Endothelial cell of umbilical vein (primary cell): ENCODE results near the gene CD1E. TPM values are rescaled to one million over a fixed set of nuclear protein-coding genes. Genes with fewer than 3 reads are reported as not detected.

Source experiments
- BruUV-seq: library from RNA; stranded (reverse); fragments of 400-500 nt; replicated peaks from 2 replicates; lab custom pipeline; 2021; lab: Mats Ljungman, UMichigan
- CTCF ChIA-PET: fragments of 300-600, 350-600 bp; sonication (Branson Sonifier 250); formaldehyde crosslinking; loops from one replicate; lab custom pipeline; 2021; ENCODE audit warnings: antibody characterized with exemption, inconsistent platforms; lab: Charles Lee
- POLR2A ChIA-PET: fragments of 300-600, 350-600 bp; sonication (Branson Sonifier 250); formaldehyde crosslinking; loops from one replicate; lab custom pipeline; 2021; ENCODE audit warnings: antibody characterized with exemption, inconsistent platforms; lab: Charles Lee
- DNase-seq: peaks from one replicate; pipeline ENCODE4 v3.0.0-alpha.2; 2011; ENCODE audit warnings: low read depth, low spot score
- FAIRE-seq: peaks from 2 replicates; lab custom pipeline; 2011; peaks lifted over from hg19 to GRCh38; lab: Jason Lieb, UNC
- H2AFZ ChIP-seq: 2 replicates; pipeline ENCODE4 v1.6.0; 2012; ENCODE audit warnings: low read depth, low read length, control low read depth, inconsistent platforms
- H3K27ac ChIP-seq: 2 replicates; pipeline ENCODE4 v1.5.1; 2011; ENCODE audit warnings: low read depth, mild to moderate bottlenecking, control low read depth, low read length, moderate library complexity; ENCODE audit not compliant: insufficient read depth
- H3K27me3 ChIP-seq, 2 experiments: 2 replicates each; pipeline versions ENCODE4 v1.6.0 to v1.6.1; 2011; ENCODE audit warnings: low read length in 2 of 2, mixed read lengths in 1 of 2; ENCODE audit not compliant: control insufficient read depth in 2 of 2, insufficient read depth in 2 of 2
- H3K36me3 ChIP-seq, 2 experiments: 2 replicates in 1 of 2; 3 replicates in 1 of 2; pipeline ENCODE4 v1.5.1; 2011; ENCODE audit warnings: low read length in 2 of 2, mild to moderate bottlenecking in 1 of 2, moderate library complexity in 1 of 2; ENCODE audit not compliant: control insufficient read depth in 2 of 2, insufficient read depth in 2 of 2; ENCODE audit errors: extremely low read depth in 1 of 2
- H3K4me1 ChIP-seq: 3 replicates; pipeline ENCODE4 v1.5.1; 2011; ENCODE audit warnings: mild to moderate bottlenecking, low read length; ENCODE audit not compliant: control insufficient read depth, insufficient read depth; ENCODE audit errors: extremely low read depth
- H3K4me2 ChIP-seq: 2 replicates; pipeline ENCODE4 v1.6.1; 2011; ENCODE audit warnings: low read length, control low read depth, mixed read lengths; ENCODE audit not compliant: insufficient read depth
- H3K4me3 ChIP-seq, 3 experiments: fragments of 200-600 bp in 1 of 3; sonication (generic), shearing (Covaris generic) in 1 of 3; replicated peaks in 1 of 3; 2 replicates each; pipeline ENCODE4 v1.5.1; 2011 to 2016; ENCODE audit warnings: control low read depth in 3 of 3, low read length in 3 of 3, mild to moderate bottlenecking in 2 of 3, inconsistent platforms in 1 of 3, low read depth in 1 of 3, moderate library complexity in 1 of 3; ENCODE audit not compliant: insufficient read depth in 1 of 3
- H3K79me2 ChIP-seq: 2 replicates; pipeline ENCODE4 v1.6.0; 2012; ENCODE audit warnings: low read length, inconsistent platforms; ENCODE audit not compliant: control insufficient read depth, insufficient read depth
- H3K9ac ChIP-seq: replicated peaks from 2 replicates; pipeline ENCODE3; 2011; ENCODE audit warnings: low read length, control low read depth; ENCODE audit not compliant: insufficient read depth; ENCODE audit errors: extremely low read depth
- H3K9me1 ChIP-seq: replicated peaks from 3 replicates; pipeline ENCODE4 v1.6.0; 2011; ENCODE audit warnings: mild to moderate bottlenecking, low read length; ENCODE audit not compliant: control insufficient read depth, insufficient read depth; ENCODE audit errors: extremely low read depth
- H3K9me3 ChIP-seq: replicated peaks from 2 replicates; pipeline ENCODE4 v1.5.1; 2012; ENCODE audit warnings: low read length, inconsistent platforms; ENCODE audit not compliant: control insufficient read depth, insufficient read depth
- H4K20me1 ChIP-seq: replicated peaks from 2 replicates; pipeline ENCODE3; 2011; ENCODE audit warnings: mild to moderate bottlenecking, low read length; ENCODE audit not compliant: control insufficient read depth, insufficient read depth; ENCODE audit errors: extremely low read depth
- CTCF ChIP-seq, 2 donors: IDR thresholded peaks; 1 replicate in 1 of 2; 2 replicates in 1 of 2; pipeline ENCODE4 v1.5.1; 2011; ENCODE audit warnings: low read length in 2 of 2, mild to moderate bottlenecking in 2 of 2, moderate library complexity in 2 of 2, control low read depth in 1 of 2, inconsistent platforms in 1 of 2, low read depth in 1 of 2; ENCODE audit not compliant: insufficient read depth in 1 of 2; ENCODE audit errors: extremely low read depth in 1 of 2
- EZH2 ChIP-seq: IDR thresholded peaks from 2 replicates; pipeline ENCODE4 v1.6.1; 2012; ENCODE audit warnings: borderline replicate concordance, low read depth, mild to moderate bottlenecking, moderate library complexity, low read length, inconsistent platforms; ENCODE audit not compliant: severe bottlenecking
- FOS ChIP-seq: IDR thresholded peaks from 2 replicates; pipeline ENCODE4 v1.6.1; 2011; ENCODE audit warnings: mild to moderate bottlenecking, low read length, moderate library complexity, borderline replicate concordance; ENCODE audit not compliant: insufficient read depth
- GATA2 ChIP-seq: IDR thresholded peaks from 2 replicates; pipeline ENCODE4 v1.7.0; 2011; ENCODE audit warnings: low read depth, mild to moderate bottlenecking, moderate library complexity, mixed read lengths, low read length; ENCODE audit not compliant: insufficient read length, insufficient read depth
- JUN ChIP-seq: IDR thresholded peaks from 2 replicates; pipeline ENCODE4 v1.6.1; 2011; ENCODE audit warnings: borderline replicate concordance, low read depth; ENCODE audit not compliant: insufficient read length, insufficient read depth
- MYC ChIP-seq: IDR thresholded peaks from one replicate; pipeline ENCODE4 v1.6.1; 2011; ENCODE audit warnings: mild to moderate bottlenecking, low read depth, low read length
- POLR2A ChIP-seq: IDR thresholded peaks from 2 replicates; pipeline ENCODE4 v1.6.1; 2012; ENCODE audit warnings: low read depth, mild to moderate bottlenecking, control low read depth, low read length
- POLR2AphosphoS5 ChIP-seq: IDR thresholded peaks from 2 replicates; pipeline ENCODE4 v1.6.1; 2012; ENCODE audit warnings: low read depth, mild to moderate bottlenecking, control low read depth, low read length, moderate library complexity; ENCODE audit not compliant: insufficient read depth
- dilution Hi-C: fragments of 300-500 bp; cut with MboI; formaldehyde crosslinking; loops from one replicate; pipeline ENCODE4 v1.15.0; 2019; ENCODE audit warnings: low sequenced_read_pairs; ENCODE audit not compliant: extremely low pct_ligation_motif_present
- intact Hi-C: fragments of 100-400 bp; cut with micrococcal nuclease; formaldehyde crosslinking; loops from one replicate; pipeline ENCODE4 v1.10.0; 2022
- polyA plus RNA-seq, 4 experiments: library from polyadenylated mRNA; depleted of rRNA in 3 of 4; stranded (reverse) in 3 of 4; unstranded in 1 of 4; fragments of >200 nt; gene quantifications; 2 replicates each; pipeline versions ENCODE4 v1.2.1 to v1.2.3, GENCODE V29; 2011 to 2012; ENCODE audit warnings: missing spikeins in 1 of 4
- total RNA-seq: library from RNA; stranded (reverse); gene quantifications from 2 replicates; pipeline ENCODE4 v1.2.3, GENCODE V29; 2021
- TF ChIP-seq, protein P1 (sequence below): IDR thresholded peaks from 2 replicates; pipeline ENCODE4 v1.6.1; 2011; ENCODE audit not compliant: insufficient read depth, insufficient read length

CD1E gene
- total and polyA plus RNA-seq, 2 donors (not counting 3 experiments of a cell fraction or from before 2014, with no cell fraction given): not detected

GRCh38 chr1:158323866-158324265 lies 29.8 kb upstream of the CD1E start:
- no peaks in the 10 kb centered on the region for H3K36me3 ChIP-seq
- H3K9ac ChIP-seq: no peak overlapping the region
- H3K4me1 ChIP-seq: no peaks in the 10 kb centered on the region
- dilution Hi-C loops: no loop called here
- ChIA-PET CTCF (no interaction called here), POLR2A (no interaction called here)
- H3K9me3 ChIP-seq: no peaks in the 10 kb centered on the region
- H3K27ac ChIP-seq: no peak overlapping the region
- no peaks in the 10 kb centered on the region for H3K9me1 ChIP-seq
- H4K20me1 ChIP-seq: no peaks in the 10 kb centered on the region
- BruUV-seq: no TSS peak
- no peaks in the 10 kb centered on the region for H3K27me3 ChIP-seq
- FAIRE-seq (no peak), DNase-seq (no peak)
- H2AFZ ChIP-seq: no peak overlapping the region
- intact Hi-C loops: no loop called here
- no peak for TF ChIP-seq CTCF (IDR thresholded peaks at IDR 0.05; ENCODE audit: extremely low read depth in 1 of 2, insufficient read depth in 1 of 2, low read depth in 1 of 2, low read length in 2 of 2)
- TF ChIP-seq POLR2AphosphoS5: no peak
- TF ChIP-seq JUN: no peak
- TF ChIP-seq POLR2A: no peak
- TF ChIP-seq GATA2: no peak
- TF ChIP-seq, protein P1, sequence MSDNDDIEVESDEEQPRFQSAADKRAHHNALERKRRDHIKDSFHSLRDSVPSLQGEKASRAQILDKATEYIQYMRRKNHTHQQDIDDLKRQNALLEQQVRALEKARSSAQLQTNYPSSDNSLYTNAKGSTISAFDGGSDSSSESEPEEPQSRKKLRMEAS: no peak
- no peak for TF ChIP-seq EZH2
- TF ChIP-seq MYC: no peak
- TF ChIP-seq FOS: no peak
- no peak overlapping the region for H3K4me3 ChIP-seq
- H3K4me2 ChIP-seq: no peak overlapping the region
- H3K79me2 ChIP-seq: no peaks in the 10 kb centered on the region
